ENCODE results near the gene HLA-DRA. TPM values are rescaled to one million over a fixed set of nuclear protein-coding genes. Genes with fewer than 3 reads are reported as not detected.

Gene HLA-DRA
- polyA plus RNA-seq, 2 of the 4 experiments (the other 2 are of a cell fraction): not detected

DNA sequence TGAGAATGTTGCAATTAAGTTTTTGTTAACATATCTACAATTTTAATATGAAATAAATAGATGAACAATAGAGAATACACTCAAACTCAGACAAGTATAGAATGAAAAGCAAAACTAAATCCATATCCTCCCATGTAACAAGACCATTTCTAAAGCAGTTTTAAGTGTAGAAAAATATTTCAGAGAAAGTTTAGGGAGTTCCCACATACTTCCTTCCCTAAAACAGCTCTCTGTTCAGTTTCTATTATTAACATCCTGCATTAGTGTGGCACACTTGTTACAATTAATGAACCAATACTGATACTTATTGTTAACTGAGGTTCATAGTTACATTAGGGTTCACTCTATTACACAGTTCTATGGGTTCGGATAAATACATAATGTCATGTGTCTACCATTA lies 52.0 kb downstream of the HLA-DRA start:
- FAIRE-seq (no peak), ATAC-seq (no peak), DNase-seq (ENCODE audit: low read depth in 1 of 2, low spot score in 1 of 2) (no peak)
- Histone ChIP-seq H3K4me1 (no peaks in the 10 kb centered on the region), H3K27ac (no peak overlapping the region), H3K9me3 (no peaks in the 10 kb centered on the region), H3K4me2 (no peak overlapping the region), H3K4me3 (no peak overlapping the region)
- WGBS (ENCODE audit: missing lambda C conversion rate): 0% methylated on average over 1 of the region's 1 CpG
- CTCF ChIA-PET: no interaction called here
- TF ChIP-seq CBX8 (IDR thresholded peaks at IDR 0.05): no peak
- TF ChIP-seq FOXS1 (CRISPR knock-in tag; IDR thresholded peaks at IDR 0.05): no peak
- no peak for TF ChIP-seq EP300 (IDR thresholded peaks at IDR 0.05)
- TF ChIP-seq BHLHE40 (IDR thresholded peaks at IDR 0.05; ENCODE audit: low read depth, low read length): no peak
- no peak for TF ChIP-seq ZC3H11A (IDR thresholded peaks at IDR 0.05)
- TF ChIP-seq REST (IDR thresholded peaks at IDR 0.05): no peak
- TF ChIP-seq, protein P1, sequence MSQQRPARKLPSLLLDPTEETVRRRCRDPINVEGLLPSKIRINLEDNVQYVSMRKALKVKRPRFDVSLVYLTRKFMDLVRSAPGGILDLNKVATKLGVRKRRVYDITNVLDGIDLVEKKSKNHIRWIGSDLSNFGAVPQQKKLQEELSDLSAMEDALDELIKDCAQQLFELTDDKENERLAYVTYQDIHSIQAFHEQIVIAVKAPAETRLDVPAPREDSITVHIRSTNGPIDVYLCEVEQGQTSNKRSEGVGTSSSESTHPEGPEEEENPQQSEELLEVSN (IDR thresholded peaks at IDR 0.05; ENCODE audit: borderline replicate concordance, low read depth): no peak
- no peak for TF ChIP-seq MAZ (IDR thresholded peaks at IDR 0.05; ENCODE audit: borderline replicate concordance, low read depth, low read length)
- no peak for TF ChIP-seq NPAS2 (CRISPR knock-in tag; IDR thresholded peaks at IDR 0.05; ENCODE audit: borderline replicate concordance)
- POLR2A ChIA-PET: no interaction called here

- CTCF ChIA-PET: no interaction called here
- no peak for DNase-seq (ENCODE audit: low read depth in 1 of 2, low spot score in 1 of 2)
These were observed 52.7 kb downstream of the HLA-DRA start for GRCh38 chr6:32492351-32492750.

More at GRCh38 chr6:32492351-32492750, 52.7 kb downstream of the HLA-DRA start:
- no peak overlapping the region for H3K27ac ChIP-seq
- no peaks in the 10 kb centered on the region for H3K4me1 ChIP-seq
- no peak overlapping the region for H3K4me3 ChIP-seq
- POLR2A ChIA-PET: no interaction called here
- H3K4me2 ChIP-seq: no peak overlapping the region
- TF ChIP-seq RNF2 (IDR thresholded peaks at IDR 0.05; ENCODE audit: borderline replicate concordance, low read depth) (no peak), ZNF302 (CRISPR knock-in tag; IDR thresholded peaks at IDR 0.05) (no peak), EP300 (IDR thresholded peaks at IDR 0.05) (no peak), FOSB (CRISPR knock-in tag; IDR thresholded peaks at IDR 0.05) (no peak), FOXS1 (CRISPR knock-in tag; IDR thresholded peaks at IDR 0.05) (no peak), ELK1 (IDR thresholded peaks at IDR 0.05; ENCODE audit: low read depth, low read length) (no peak), ATOH8 (CRISPR knock-in tag; IDR thresholded peaks at IDR 0.05; ENCODE audit: low read depth) (no peak), HOXA7 (CRISPR knock-in tag; IDR thresholded peaks at IDR 0.05) (no peak), BHLHE40 (IDR thresholded peaks at IDR 0.05; ENCODE audit: low read depth, low read length) (no peak), KDM5A (IDR thresholded peaks at IDR 0.05) (no peak), CHD4 (IDR thresholded peaks at IDR 0.05; ENCODE audit: borderline replicate concordance) (no peak), NFE2L2 (conservative IDR thresholded peaks at IDR 0.05; ENCODE audit: low read length) (no peak), MAX (IDR thresholded peaks at IDR 0.05) (no peak), TFCP2L1 (CRISPR knock-in tag; IDR thresholded peaks at IDR 0.05) (no peak), EHF (CRISPR knock-in tag; IDR thresholded peaks at IDR 0.05) (no peak), CBX2 (IDR thresholded peaks at IDR 0.05; ENCODE audit: borderline replicate concordance, low read depth) (no peak), ZC3H11A (IDR thresholded peaks at IDR 0.05) (no peak), RARB (CRISPR knock-in tag; IDR thresholded peaks at IDR 0.05) (no peak)
- TF ChIP-seq, protein P2, sequence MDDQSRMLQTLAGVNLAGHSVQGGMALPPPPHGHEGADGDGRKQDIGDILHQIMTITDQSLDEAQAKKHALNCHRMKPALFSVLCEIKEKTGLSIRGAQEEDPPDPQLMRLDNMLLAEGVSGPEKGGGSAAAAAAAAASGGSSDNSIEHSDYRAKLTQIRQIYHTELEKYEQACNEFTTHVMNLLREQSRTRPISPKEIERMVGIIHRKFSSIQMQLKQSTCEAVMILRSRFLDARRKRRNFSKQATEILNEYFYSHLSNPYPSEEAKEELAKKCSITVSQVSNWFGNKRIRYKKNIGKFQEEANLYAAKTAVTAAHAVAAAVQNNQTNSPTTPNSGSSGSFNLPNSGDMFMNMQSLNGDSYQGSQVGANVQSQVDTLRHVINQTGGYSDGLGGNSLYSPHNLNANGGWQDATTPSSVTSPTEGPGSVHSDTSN (IDR thresholded peaks at IDR 0.05): no peak
- TF ChIP-seq, protein P3, sequence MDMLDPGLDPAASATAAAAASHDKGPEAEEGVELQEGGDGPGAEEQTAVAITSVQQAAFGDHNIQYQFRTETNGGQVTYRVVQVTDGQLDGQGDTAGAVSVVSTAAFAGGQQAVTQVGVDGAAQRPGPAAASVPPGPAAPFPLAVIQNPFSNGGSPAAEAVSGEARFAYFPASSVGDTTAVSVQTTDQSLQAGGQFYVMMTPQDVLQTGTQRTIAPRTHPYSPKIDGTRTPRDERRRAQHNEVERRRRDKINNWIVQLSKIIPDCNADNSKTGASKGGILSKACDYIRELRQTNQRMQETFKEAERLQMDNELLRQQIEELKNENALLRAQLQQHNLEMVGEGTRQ (IDR thresholded peaks at IDR 0.05): no peak
- no peaks in the 10 kb centered on the region for H3K9me3 ChIP-seq
- ATAC-seq (no peak), FAIRE-seq (no peak)

Data from A549 (cell line).